Measurements from ENCODE around the gene IFT80.

The IFT80 gene

GRCh38 chr3:160319322-160319721, 79.7 kb downstream of the IFT80 start:
- Histone ChIP-seq H3K36me3 (ENCODE audit: control insufficient read depth, insufficient read depth, low read length) (no peaks in the 10 kb centered on the region), H3K27ac (ENCODE audit: low read depth, low read length) (no peak overlapping the region)

DNA sequence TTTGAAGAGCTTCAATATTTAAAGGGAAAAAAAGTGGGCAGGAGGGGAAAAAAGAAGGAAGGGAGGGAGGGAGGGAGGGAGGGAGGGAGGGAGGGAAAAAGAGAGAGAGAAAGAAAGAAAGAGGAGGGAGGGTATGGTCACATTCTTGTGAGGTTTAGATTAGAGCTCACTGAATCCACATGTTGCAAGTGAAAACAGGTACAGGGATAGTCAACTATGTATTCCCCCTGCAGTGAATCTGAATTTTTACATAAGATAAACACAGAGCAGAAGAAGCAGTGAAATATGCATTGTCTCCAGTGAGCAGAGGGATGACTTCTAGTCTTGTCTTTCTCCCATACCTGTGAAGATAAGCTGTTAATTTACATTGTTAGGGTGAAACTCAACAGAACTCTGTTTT, 84.0 kb downstream of the IFT80 start:
- no peak overlapping the region for H3K27ac ChIP-seq (ENCODE audit: low read depth, low read length)
- H3K9ac ChIP-seq (ENCODE audit: low read length), result no peak overlapping the region
- no peak overlapping the region for H3K4me3 ChIP-seq (ENCODE audit: low read depth, low read length)
- H3K4me1 ChIP-seq (ENCODE audit: control insufficient read depth, insufficient read depth, low read length), result peaks cover 4% of the 10 kb centered on the region; the same call in 1 of the 2 replicates
- no peaks in the 10 kb centered on the region for H3K27me3 ChIP-seq (ENCODE audit: control insufficient read depth, insufficient read depth, low read length)
- no peaks in the 10 kb centered on the region for H3K36me3 ChIP-seq (ENCODE audit: control insufficient read depth, insufficient read depth, low read length)
- H3K9me3 ChIP-seq (ENCODE audit: control insufficient read depth, insufficient read depth, low read depth, low read length), result no peaks in the 10 kb centered on the region

More at GRCh38 chr3:160319322-160319721, 79.7 kb downstream of the IFT80 start:
- Histone ChIP-seq H3K4me1 (ENCODE audit: control insufficient read depth, insufficient read depth, low read length) (peaks cover 4% of the 10 kb centered on the region; the same call in 1 of the 2 replicates), H3K9me3 (ENCODE audit: control insufficient read depth, insufficient read depth, low read depth, low read length) (no peaks in the 10 kb centered on the region), H3K9ac (ENCODE audit: low read length) (no peak overlapping the region), H3K4me3 (ENCODE audit: low read depth, low read length) (no peak overlapping the region), H3K27me3 (ENCODE audit: control insufficient read depth, insufficient read depth, low read length) (no peaks in the 10 kb centered on the region)

GRCh38 chr3:160312014-160312624, 86.9 kb downstream of the IFT80 start:
- H3K9me3 ChIP-seq (ENCODE audit: control insufficient read depth, insufficient read depth, low read depth, low read length), result no peaks in the 10 kb centered on the region
- H3K27me3 ChIP-seq (ENCODE audit: control insufficient read depth, insufficient read depth, low read length), result no peaks in the 10 kb centered on the region
- H3K27ac ChIP-seq (ENCODE audit: low read depth, low read length), result no peak overlapping the region
- no peak overlapping the region for H3K9ac ChIP-seq (ENCODE audit: low read length)
- H3K4me1 ChIP-seq (ENCODE audit: control insufficient read depth, insufficient read depth, low read length), result peaks cover 8% of the 10 kb centered on the region; the same call in 1 of the 2 replicates
- 0 out of 2 replicates have a peak, but pooled peaks cover 1% of the 10 kb centered on the region for H3K36me3 ChIP-seq (ENCODE audit: control insufficient read depth, insufficient read depth, low read length)
- no peak overlapping the region for H3K4me3 ChIP-seq (ENCODE audit: low read depth, low read length)

- peaks cover 6% of the 10 kb centered on the region; the same call in 1 of the 2 replicates for H3K36me3 ChIP-seq (ENCODE audit: control insufficient read depth, insufficient read depth, low read length)
- no peak overlapping the region for H3K4me3 ChIP-seq (ENCODE audit: low read depth, low read length)
- H3K9ac ChIP-seq (ENCODE audit: low read length), result no peak overlapping the region
- no peaks in the 10 kb centered on the region for H3K9me3 ChIP-seq (ENCODE audit: control insufficient read depth, insufficient read depth, low read depth, low read length)
- H3K27ac ChIP-seq (ENCODE audit: low read depth, low read length), result no peak overlapping the region
- no peaks in the 10 kb centered on the region for H3K4me1 ChIP-seq (ENCODE audit: control insufficient read depth, insufficient read depth, low read length)
- H3K27me3 ChIP-seq (ENCODE audit: control insufficient read depth, insufficient read depth, low read length), result no peaks in the 10 kb centered on the region
These were observed 96.2 kb downstream of the IFT80 start for GRCh38 chr3:160302806-160303205.

GRCh38 chr3:160296591-160296990, 102.4 kb downstream of the IFT80 start:
- H3K27ac ChIP-seq (ENCODE audit: low read depth, low read length), result no peak overlapping the region
- no peaks in the 10 kb centered on the region for H3K9me3 ChIP-seq (ENCODE audit: control insufficient read depth, insufficient read depth, low read depth, low read length)
- H3K36me3 ChIP-seq (ENCODE audit: control insufficient read depth, insufficient read depth, low read length), result peaks cover 3% of the 10 kb centered on the region; the same call in 1 of the 2 replicates
- H3K4me1 ChIP-seq (ENCODE audit: control insufficient read depth, insufficient read depth, low read length), result 0 out of 2 replicates have a peak, but pooled peaks cover 3% of the 10 kb centered on the region
- no peak overlapping the region for H3K4me3 ChIP-seq (ENCODE audit: low read depth, low read length)
- H3K27me3 ChIP-seq (ENCODE audit: control insufficient read depth, insufficient read depth, low read length), result no peaks in the 10 kb centered on the region
- no peak overlapping the region for H3K9ac ChIP-seq (ENCODE audit: low read length)

- no peaks in the 10 kb centered on the region for H3K27me3 ChIP-seq (ENCODE audit: control insufficient read depth, insufficient read depth, low read length)
These were observed 107.1 kb downstream of the IFT80 start for GRCh38 chr3:160291909-160292299.

GRCh38 chr3:160291290-160291908, 107.6 kb downstream of the IFT80 start:
- no peak overlapping the region for H3K9ac ChIP-seq (ENCODE audit: low read length)

More at GRCh38 chr3:160291909-160292299, 107.1 kb downstream of the IFT80 start:
- Histone ChIP-seq H3K9me3 (ENCODE audit: control insufficient read depth, insufficient read depth, low read depth, low read length) (no peaks in the 10 kb centered on the region), H3K9ac (ENCODE audit: low read length) (no peak overlapping the region), H3K36me3 (ENCODE audit: control insufficient read depth, insufficient read depth, low read length) (no peaks in the 10 kb centered on the region), H3K27ac (ENCODE audit: low read depth, low read length) (no peak overlapping the region), H3K4me1 (ENCODE audit: control insufficient read depth, insufficient read depth, low read length) (0 out of 2 replicates have a peak, but pooled peaks cover 3% of the 10 kb centered on the region), H3K4me3 (ENCODE audit: low read depth, low read length) (no peak overlapping the region)

GRCh38 chr3:160287666-160288065, 111.4 kb downstream of the IFT80 start:
- Histone ChIP-seq H3K9ac (ENCODE audit: low read length) (no peak overlapping the region), H3K36me3 (ENCODE audit: control insufficient read depth, insufficient read depth, low read length) (no peaks in the 10 kb centered on the region), H3K4me3 (ENCODE audit: low read depth, low read length) (no peak overlapping the region), H3K27ac (ENCODE audit: low read depth, low read length) (no peak overlapping the region), H3K9me3 (ENCODE audit: control insufficient read depth, insufficient read depth, low read depth, low read length) (no peaks in the 10 kb centered on the region), H3K4me1 (ENCODE audit: control insufficient read depth, insufficient read depth, low read length) (no peaks in the 10 kb centered on the region), H3K27me3 (ENCODE audit: control insufficient read depth, insufficient read depth, low read length) (no peaks in the 10 kb centered on the region)

More at GRCh38 chr3:160291290-160291908, 107.6 kb downstream of the IFT80 start:
- Histone ChIP-seq H3K27me3 (ENCODE audit: control insufficient read depth, insufficient read depth, low read length) (no peaks in the 10 kb centered on the region), H3K36me3 (ENCODE audit: control insufficient read depth, insufficient read depth, low read length) (no peaks in the 10 kb centered on the region), H3K27ac (ENCODE audit: low read depth, low read length) (no peak overlapping the region), H3K4me3 (ENCODE audit: low read depth, low read length) (no peak overlapping the region), H3K9me3 (ENCODE audit: control insufficient read depth, insufficient read depth, low read depth, low read length) (no peaks in the 10 kb centered on the region), H3K4me1 (ENCODE audit: control insufficient read depth, insufficient read depth, low read length) (0 out of 2 replicates have a peak, but pooled peaks cover 3% of the 10 kb centered on the region)

GRCh38 chr3:160286231-160286630, 112.8 kb downstream of the IFT80 start:
- no peaks in the 10 kb centered on the region for H3K27me3 ChIP-seq (ENCODE audit: control insufficient read depth, insufficient read depth, low read length)
- H3K9me3 ChIP-seq (ENCODE audit: control insufficient read depth, insufficient read depth, low read depth, low read length), result no peaks in the 10 kb centered on the region
- H3K4me3 ChIP-seq (ENCODE audit: low read depth, low read length), result no peak overlapping the region
- H3K36me3 ChIP-seq (ENCODE audit: control insufficient read depth, insufficient read depth, low read length), result no peaks in the 10 kb centered on the region
- peaks cover 2% of the 10 kb centered on the region; the same call in 1 of the 2 replicates for H3K4me1 ChIP-seq (ENCODE audit: control insufficient read depth, insufficient read depth, low read length)
- H3K9ac ChIP-seq (ENCODE audit: low read length), result no peak overlapping the region
- no peak overlapping the region for H3K27ac ChIP-seq (ENCODE audit: low read depth, low read length)

GRCh38 chr3:160280836-160281235, 118.2 kb downstream of the IFT80 start:
- Histone ChIP-seq H3K36me3 (ENCODE audit: control insufficient read depth, insufficient read depth, low read length) (no peaks in the 10 kb centered on the region), H3K4me1 (ENCODE audit: control insufficient read depth, insufficient read depth, low read length) (peaks cover 5% of the 10 kb centered on the region), H3K9ac (ENCODE audit: low read length) (no peak overlapping the region)

GRCh38 chr3:160279657-160280056, 119.4 kb downstream of the IFT80 start:
- H3K4me1 ChIP-seq (ENCODE audit: control insufficient read depth, insufficient read depth, low read length), result peaks cover 5% of the 10 kb centered on the region
- H3K27me3 ChIP-seq (ENCODE audit: control insufficient read depth, insufficient read depth, low read length), result no peaks in the 10 kb centered on the region
- no peak overlapping the region for H3K4me3 ChIP-seq (ENCODE audit: low read depth, low read length)
- no peaks in the 10 kb centered on the region for H3K9me3 ChIP-seq (ENCODE audit: control insufficient read depth, insufficient read depth, low read depth, low read length)
- no peaks in the 10 kb centered on the region for H3K36me3 ChIP-seq (ENCODE audit: control insufficient read depth, insufficient read depth, low read length)
- no peak overlapping the region for H3K27ac ChIP-seq (ENCODE audit: low read depth, low read length)
- H3K9ac ChIP-seq (ENCODE audit: low read length), result no peak overlapping the region

More at GRCh38 chr3:160280836-160281235, 118.2 kb downstream of the IFT80 start:
- H3K4me3 ChIP-seq (ENCODE audit: low read depth, low read length), result no peak overlapping the region
- H3K9me3 ChIP-seq (ENCODE audit: control insufficient read depth, insufficient read depth, low read depth, low read length), result no peaks in the 10 kb centered on the region
- no peaks in the 10 kb centered on the region for H3K27me3 ChIP-seq (ENCODE audit: control insufficient read depth, insufficient read depth, low read length)
- H3K27ac ChIP-seq (ENCODE audit: low read depth, low read length), result no peak overlapping the region

All from HUES6 (cell line).